Heart right ventricle (tissue), 16 donors: ENCODE data around the gene MICAL2. TPM values are rescaled to one million over a fixed set of nuclear protein-coding genes. Genes with fewer than 3 reads are reported as not detected.

Source experiments
- ATAC-seq, 8 donors: fragments of 200-7000 bp; cut with Tn5 transposase; one replicate each; pipeline ENCODE4 v1.9.1; 2020; ENCODE audit warnings: mild to moderate bottlenecking in 8 of 8, moderate library complexity in 8 of 8, moderate number of reproducible peaks in 1 of 8
- DNase-seq, 2 donors: peaks; one replicate each; pipeline ENCODE4 v3.0.0-alpha.2; 2020
- H3K27ac ChIP-seq, 10 donors: fragments of 200-600 bp; sonication (generic) in 2 of 10; one replicate each; pipeline versions ENCODE4 v1.5.0 to v1.8.0; 2020 to 2022; ENCODE audit warnings: mild to moderate bottlenecking in 3 of 10
- H3K27me3 ChIP-seq, 7 donors: fragments of 200-600 bp; one replicate each; pipeline ENCODE4 v1.8.0; 2021 to 2022; ENCODE audit warnings: mild to moderate bottlenecking in 2 of 7
- H3K36me3 ChIP-seq, 9 donors: fragments of 200-600 bp; sonication (generic) in 1 of 9; one replicate each; pipeline versions ENCODE4 v1.5.0 to v1.8.0; 2020 to 2022; ENCODE audit warnings: mild to moderate bottlenecking in 2 of 9
- H3K4me1 ChIP-seq, 9 donors: fragments of 200-600 bp; sonication (generic) in 1 of 9; one replicate each; pipeline versions ENCODE4 v1.5.0 to v1.8.0; 2020 to 2022; ENCODE audit warnings: mild to moderate bottlenecking in 4 of 9
- H3K4me3 ChIP-seq, 10 donors: fragments of 200-600 bp; sonication (generic) in 2 of 10; one replicate each; pipeline versions ENCODE4 v1.5.0 to v1.8.0; 2020 to 2022; ENCODE audit warnings: mild to moderate bottlenecking in 7 of 10, moderate library complexity in 2 of 10
- H3K9me3 ChIP-seq, 11 donors: fragments of 200-600 bp in 10 of 11; sonication (generic) in 2 of 11; one replicate each; pipeline versions ENCODE4 v1.5.0 to v1.8.0; 2013 to 2022; ENCODE audit warnings: mild to moderate bottlenecking in 2 of 11, control low read depth in 1 of 11, moderate library complexity in 1 of 11
- WGBS, 2 donors: extraction: QIAGEN DNeasy Blood & Tissue Kit; methylation state at CpG; one replicate each; pipeline ENCODE4 v1.1.7; 2013; ENCODE audit warnings: inconsistent platforms in 1 of 2; 5-methylcytosine and 5-hydroxymethylcytosine counted together
- intact Hi-C, 10 donors: fragments of 100-400 bp; cut with DNase I; formaldehyde crosslinking; loops; one replicate each; pipeline versions ENCODE4 v1.11.1 to v1.14.2; 2022
- polyA plus RNA-seq, 2 donors: library from polyadenylated mRNA; stranded (reverse); fragments of 200-250 nt; gene quantifications; one replicate each; pipeline ENCODE4 v1.2.3, GENCODE V29; 2013
- total RNA-seq, 10 donors: library from RNA; stranded (reverse); fragmentation: NEBNext Ultra II Directional in 3 of 10; extraction: Animal tissue kit (Norgen Biotek cat#: 25700) in 3 of 10; gene quantifications; one replicate each; pipeline versions ENCODE4 v1.2.1 to v1.2.4, GENCODE V29; 2021 to 2023
- TF ChIP-seq, protein P1 (sequence below), 9 donors: fragments of 200-600 bp; sonication (generic) in 2 of 9; IDR thresholded peaks; one replicate each; pipeline versions ENCODE4 v1.5.0 to v1.8.0; 2021 to 2022; ENCODE audit warnings: antibody characterized with exemption in 9 of 9, mild to moderate bottlenecking in 5 of 9, moderate library complexity in 1 of 9
- donor health status: Arrhythmogenic right ventricular cardiomyopathy.
- donor health status: ischemic (EF 13 %, LVEDD 7.1; RV severe dilation, severe dysfunction).
- donor health status: healthy with polysubstance abuse.
- donor health status: DM: no; HTN: yes; CAD: no.
- donor health status: DM: no; HTN: no; CAD: no.
- donor health status: ischemic (EF 25% LVEDD 6.9; RV normal size, moderate dysfunction).
- donor health status: ischemic (EF 25% LVEDD 5.7; RV mildly dilated, moderate dysfunction).
- donor health status: healthy.
- donor health status: DM: yes; HTN: yes; CAD: no.
- donor health status: Ischemic cardiomyopathy.
- donor health status: ischemic (EF 35%, LVEDD 5.7; RV mildly dilated, moderate dysfunction).
- donor health status: nonischemic (EF 11% LVEDD 7.7; RV severe dilation, severe dysfunction).
- donor health status: DM: yes; HTN: yes; CAD: no.
- donor health status: PGD.
- donor health status: ischemic (EF 29% LVEDD 5.4; RV normal size, mild dysfunction).
- donor health status: nonischemic (EF 23%, LVEDD 6.1; RV moderate dilation, normal function).

MICAL2 gene
- total and polyA plus RNA-seq, 12 donors: 32.5 to 95.7 (median 70.5) TPM

GRCh38 chr11:12064136-12064953, 46.0 kb upstream of the MICAL2 start:
- Histone ChIP-seq H3K4me1 (peaks cover 0 to 24% (median 13%) of the 10 kb centered on the region in 9 donors), H3K27ac (no peak overlapping the region), H3K27me3 (no peaks in the 10 kb centered on the region), H3K9me3 (peaks cover 0 to 8% (median 0%) of the 10 kb centered on the region in 11 donors), H3K4me3 (no peak overlapping the region), H3K36me3 (no peaks in the 10 kb centered on the region)
- DNase-seq (no peak), ATAC-seq (no peak)
- TF ChIP-seq, protein P1, sequence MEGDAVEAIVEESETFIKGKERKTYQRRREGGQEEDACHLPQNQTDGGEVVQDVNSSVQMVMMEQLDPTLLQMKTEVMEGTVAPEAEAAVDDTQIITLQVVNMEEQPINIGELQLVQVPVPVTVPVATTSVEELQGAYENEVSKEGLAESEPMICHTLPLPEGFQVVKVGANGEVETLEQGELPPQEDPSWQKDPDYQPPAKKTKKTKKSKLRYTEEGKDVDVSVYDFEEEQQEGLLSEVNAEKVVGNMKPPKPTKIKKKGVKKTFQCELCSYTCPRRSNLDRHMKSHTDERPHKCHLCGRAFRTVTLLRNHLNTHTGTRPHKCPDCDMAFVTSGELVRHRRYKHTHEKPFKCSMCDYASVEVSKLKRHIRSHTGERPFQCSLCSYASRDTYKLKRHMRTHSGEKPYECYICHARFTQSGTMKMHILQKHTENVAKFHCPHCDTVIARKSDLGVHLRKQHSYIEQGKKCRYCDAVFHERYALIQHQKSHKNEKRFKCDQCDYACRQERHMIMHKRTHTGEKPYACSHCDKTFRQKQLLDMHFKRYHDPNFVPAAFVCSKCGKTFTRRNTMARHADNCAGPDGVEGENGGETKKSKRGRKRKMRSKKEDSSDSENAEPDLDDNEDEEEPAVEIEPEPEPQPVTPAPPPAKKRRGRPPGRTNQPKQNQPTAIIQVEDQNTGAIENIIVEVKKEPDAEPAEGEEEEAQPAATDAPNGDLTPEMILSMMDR (IDR thresholded peaks at IDR 0.05): no peak
- WGBS, 2 donors: 92 to 96% methylated on average over 7 of the region's 7 CpGs
- intact Hi-C loops: no loop called here

DNA sequence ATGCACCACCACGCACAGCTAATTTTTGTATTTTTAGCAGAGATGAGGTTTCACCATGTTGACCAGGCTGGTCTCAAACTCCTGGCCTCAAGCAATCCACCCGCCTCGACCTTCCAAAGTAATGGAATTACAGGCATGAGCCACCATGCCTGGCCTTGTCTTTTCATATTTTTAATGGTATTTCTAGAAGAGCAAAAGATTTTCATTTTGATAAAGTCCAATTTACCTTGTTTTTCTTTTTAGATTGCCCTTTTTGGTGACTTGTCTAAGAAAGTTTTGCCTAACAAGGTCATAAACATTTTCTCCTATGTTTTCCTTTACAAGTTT, 45.5 kb upstream of the MICAL2 start:
- WGBS, 2 donors: 98 to 99% methylated on average over 3 of the region's 3 CpGs
- intact Hi-C loops: no loop called here
- TF ChIP-seq, protein P1 (IDR thresholded peaks at IDR 0.05): no peak
- DNase-seq: no peak
- peaks cover 0 to 24% (median 13%) of the 10 kb centered on the region in 9 donors for H3K4me1 ChIP-seq
- peaks cover 0 to 8% (median 0%) of the 10 kb centered on the region in 11 donors for H3K9me3 ChIP-seq
- H3K27ac ChIP-seq: no peak overlapping the region
- H3K36me3 ChIP-seq: no peaks in the 10 kb centered on the region
- no peak for ATAC-seq
- no peak overlapping the region for H3K4me3 ChIP-seq
- no peaks in the 10 kb centered on the region for H3K27me3 ChIP-seq

DNA sequence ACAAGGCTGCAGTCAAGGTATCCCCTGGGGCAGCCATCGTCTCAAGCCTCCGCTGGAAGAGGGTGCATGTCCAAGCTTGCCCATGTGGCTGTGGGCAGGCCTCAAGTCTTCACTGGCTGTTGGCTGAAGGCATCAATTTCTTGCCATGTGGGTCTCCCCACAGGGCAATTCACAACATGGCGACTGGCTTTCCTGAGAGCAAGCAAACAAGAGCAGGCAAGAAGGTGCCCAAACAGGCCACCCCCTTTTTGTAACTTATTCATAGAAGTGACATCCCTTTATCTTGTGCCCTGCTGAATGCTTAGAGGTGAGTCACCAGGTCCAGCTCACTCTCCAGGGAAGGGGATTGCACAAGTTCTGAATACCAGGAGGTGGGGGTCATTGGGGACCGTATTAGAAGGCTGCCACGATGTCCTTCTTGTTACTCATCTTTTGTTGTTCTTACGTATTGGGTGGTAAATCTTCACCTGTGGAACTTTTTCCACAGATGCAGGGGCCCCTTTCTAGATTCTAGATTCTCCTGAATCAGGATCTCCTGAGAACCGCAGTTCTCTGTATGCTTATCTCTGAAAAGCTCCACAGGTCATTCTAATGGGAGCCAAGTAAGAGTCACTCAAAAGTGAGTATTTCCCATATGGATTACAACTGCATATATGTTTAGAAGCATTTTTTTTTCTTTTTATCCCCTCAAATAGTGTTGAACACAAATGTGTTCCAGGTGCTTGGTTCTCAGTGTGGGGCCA, 44.2 kb upstream of the MICAL2 start:
- peaks cover 0 to 16% (median 10%) of the 10 kb centered on the region in 9 donors for H3K4me1 ChIP-seq
- WGBS, 2 donors: 70 to 85% methylated on average over 7 of the region's 7 CpGs
- ATAC-seq (peak in 5 of 8 donors; percentile 4 to 88 (median 49)), DNase-seq (no peak)
- peak overlapping the region in 1 of 10 donors; percentile 35 for H3K27ac ChIP-seq
- H3K4me3 ChIP-seq: no peak overlapping the region
- H3K9me3 ChIP-seq: peaks cover 0 to 8% (median 0%) of the 10 kb centered on the region in 11 donors
- intact Hi-C loops: no loop called here
- no peaks in the 10 kb centered on the region for H3K27me3 ChIP-seq
- no peaks in the 10 kb centered on the region for H3K36me3 ChIP-seq
- TF ChIP-seq, protein P1 (IDR thresholded peaks at IDR 0.05): no peak

- Histone ChIP-seq H3K4me1 (peaks cover 0 to 16% (median 10%) of the 10 kb centered on the region in 9 donors), H3K27ac (peak overlapping the region in 1 of 10 donors; percentile 35), H3K4me3 (no peak overlapping the region), H3K36me3 (no peaks in the 10 kb centered on the region), H3K27me3 (no peaks in the 10 kb centered on the region), H3K9me3 (peaks cover 0 to 8% (median 0%) of the 10 kb centered on the region in 11 donors)
- ATAC-seq: peak in 7 of 8 donors; percentile 37 to 59 (median 55)
- intact Hi-C loops: no loop called here
- WGBS, 2 donors: 53 to 59% methylated on average over 8 of the region's 8 CpGs
- TF ChIP-seq, protein P1 (IDR thresholded peaks at IDR 0.05): no peak
- no peak for DNase-seq
These were observed 43.4 kb upstream of the MICAL2 start for GRCh38 chr11:12066799-12067508.
